H9 (cell line): ENCODE measurements around the gene C10orf120. TPM values are rescaled to one million over a fixed set of nuclear protein-coding genes. Genes with fewer than 3 reads are reported as not detected.

Experiments used
- DNase-seq: peaks from one replicate; pipeline ENCODE4 v3.0.0-alpha.2; 2017
- H2AFZ ChIP-seq: one replicate; pipeline ENCODE4 v1.6.1; 2013; ENCODE audit warnings: mild to moderate bottlenecking, low read length, control low read depth, moderate library complexity
- H2AK5ac ChIP-seq: 2 replicates; pipeline ENCODE4 v1.6.1; 2013; ENCODE audit warnings: low read length, control low read depth, mixed read lengths; ENCODE audit not compliant: insufficient read length
- H2BK120ac ChIP-seq: one replicate; pipeline ENCODE4 v1.6.1; 2013; ENCODE audit warnings: low read depth, mild to moderate bottlenecking, low read length, control low read depth, inconsistent platforms; ENCODE audit not compliant: poor library complexity, severe bottlenecking
- H2BK12ac ChIP-seq: 2 replicates; pipeline ENCODE4 v1.6.1; 2013; ENCODE audit warnings: low read length, control low read depth, mixed read lengths, low read depth; ENCODE audit not compliant: insufficient read length
- H2BK15ac ChIP-seq: 2 replicates; pipeline ENCODE4 v1.6.1; 2013; ENCODE audit warnings: low read depth, low read length, control low read depth
- H2BK20ac ChIP-seq: one replicate; pipeline ENCODE4 v1.6.1; 2013; ENCODE audit warnings: low read depth, mild to moderate bottlenecking, low read length, control low read depth, inconsistent platforms; ENCODE audit not compliant: poor library complexity, severe bottlenecking
- H2BK5ac ChIP-seq: 2 replicates; pipeline ENCODE4 v1.6.1; 2013; ENCODE audit warnings: low read length, control low read depth, mixed read lengths; ENCODE audit not compliant: insufficient read length
- H3K14ac ChIP-seq: 2 replicates; pipeline ENCODE4 v1.6.1; 2013; ENCODE audit warnings: low read length, control low read depth; ENCODE audit not compliant: insufficient read depth
- H3K18ac ChIP-seq: 2 replicates; pipeline ENCODE4 v1.6.1; 2013; ENCODE audit warnings: low read depth, mild to moderate bottlenecking, mixed read lengths, low read length, control low read depth; ENCODE audit not compliant: insufficient read length
- H3K23ac ChIP-seq: 2 replicates; pipeline ENCODE4 v1.6.1; 2013; ENCODE audit warnings: low read length, control low read depth, mixed read lengths, low read depth; ENCODE audit not compliant: insufficient read length
- H3K23me2 ChIP-seq: 2 replicates; pipeline ENCODE4 v1.6.1; 2013; ENCODE audit warnings: low read depth, mild to moderate bottlenecking, mixed read lengths, low read length, control low read depth; ENCODE audit not compliant: insufficient read length, poor library complexity, severe bottlenecking
- H3K27ac ChIP-seq: 2 replicates; pipeline ENCODE4 v1.5.1; 2013; ENCODE audit warnings: low read length, control low read depth, mixed read lengths, low read depth; ENCODE audit not compliant: insufficient read length
- H3K27me3 ChIP-seq: 2 replicates; pipeline ENCODE4 v1.6.1; 2013; ENCODE audit warnings: low read length, control low read depth, inconsistent platforms; ENCODE audit not compliant: insufficient read depth
- H3K4ac ChIP-seq: 2 replicates; pipeline ENCODE4 v1.6.1; 2013; ENCODE audit warnings: low read depth, mild to moderate bottlenecking, control low read depth, inconsistent platforms, low read length, moderate library complexity
- H3K4me1 ChIP-seq: 2 replicates; pipeline ENCODE4 v1.6.1; 2013; ENCODE audit warnings: low read length, control low read depth, inconsistent platforms; ENCODE audit not compliant: insufficient read depth
- H3K4me2 ChIP-seq: 2 replicates; pipeline ENCODE4 v1.6.1; 2013; ENCODE audit warnings: low read length, control low read depth, mixed read lengths; ENCODE audit not compliant: insufficient read length, insufficient read depth
- H3K56ac ChIP-seq: 2 replicates; pipeline ENCODE4 v1.6.1; 2013; ENCODE audit warnings: low read depth, mild to moderate bottlenecking, mixed read lengths, low read length, control low read depth; ENCODE audit not compliant: insufficient read length
- H3K79me1 ChIP-seq: 2 replicates; pipeline ENCODE4 v1.6.1; 2013; ENCODE audit warnings: low read depth, mild to moderate bottlenecking, moderate library complexity, low read length, control low read depth, inconsistent platforms; ENCODE audit not compliant: insufficient read depth, poor library complexity, severe bottlenecking
- H3K79me2 ChIP-seq: 2 replicates; pipeline ENCODE4 v1.6.1; 2013; ENCODE audit warnings: low read length, control low read depth, inconsistent platforms; ENCODE audit not compliant: insufficient read depth
- H3K9ac ChIP-seq: 2 replicates; pipeline ENCODE4 v1.6.1; 2013; ENCODE audit warnings: low read length, control low read depth, mixed read lengths; ENCODE audit not compliant: insufficient read length; ENCODE audit errors: extremely low read depth
- H3K9me3 ChIP-seq: one replicate; pipeline ENCODE4 v1.6.1; 2013; ENCODE audit warnings: low read depth, low read length, inconsistent platforms; ENCODE audit not compliant: control insufficient read depth
- H3T11ph ChIP-seq: one replicate; pipeline ENCODE4 v1.6.1; 2013; ENCODE audit warnings: mild to moderate bottlenecking, low read length, control low read depth, inconsistent platforms
- H4K20me1 ChIP-seq: one replicate; pipeline ENCODE4 v1.6.1; 2013; ENCODE audit not compliant: control insufficient read depth, insufficient read length, insufficient read depth
- H4K5ac ChIP-seq: 2 replicates; pipeline ENCODE4 v1.6.1; 2013; ENCODE audit warnings: low read depth, mild to moderate bottlenecking, mixed read lengths, low read length, control low read depth; ENCODE audit not compliant: insufficient read length
- H4K8ac ChIP-seq: replicated peaks from 2 replicates; pipeline ENCODE4 v1.6.1; 2013; ENCODE audit warnings: low read length, control low read depth, mixed read lengths, low read depth; ENCODE audit not compliant: insufficient read length
- H4K91ac ChIP-seq: 2 replicates; pipeline ENCODE4 v1.6.1; 2013; ENCODE audit warnings: low read depth, mild to moderate bottlenecking, moderate library complexity, mixed read lengths, low read length, control low read depth; ENCODE audit not compliant: insufficient read length
- H3K27ac Mint-ChIP-seq, 3 experiments: 2 replicates in 2 of 3; 3 replicates in 1 of 3; pipeline ENCODE4 v1.8.0; 2020 to 2021; ENCODE audit warnings: mixed read lengths in 3 of 3, mild to moderate bottlenecking in 1 of 3, moderate library complexity in 1 of 3
- H3K27me3 Mint-ChIP-seq: 2 replicates; pipeline ENCODE4 v1.8.0; 2021; ENCODE audit warnings: low read depth, mild to moderate bottlenecking, moderate library complexity, mixed read lengths
- H3K36me3 Mint-ChIP-seq, 3 experiments: 2 replicates in 2 of 3; 3 replicates in 1 of 3; pipeline ENCODE4 v1.8.0; 2020 to 2021; ENCODE audit warnings: low read depth in 3 of 3, mixed read lengths in 3 of 3; ENCODE audit not compliant: insufficient read depth in 1 of 3
- H3K4me1 Mint-ChIP-seq, 2 experiments: 2 replicates each; pipeline ENCODE4 v1.8.0; 2020; ENCODE audit warnings: mixed read lengths in 2 of 2
- H3K4me3 Mint-ChIP-seq, 2 experiments: 2 replicates in 1 of 2; 3 replicates in 1 of 2; pipeline ENCODE4 v1.8.0; 2020 to 2021; ENCODE audit warnings: mild to moderate bottlenecking in 2 of 2, mixed read lengths in 2 of 2, moderate library complexity in 1 of 2
- H3K9me3 Mint-ChIP-seq, 2 experiments: 2 replicates in 1 of 2; 3 replicates in 1 of 2; pipeline ENCODE4 v1.8.0; 2020; ENCODE audit warnings: mild to moderate bottlenecking in 2 of 2, mixed read lengths in 2 of 2, moderate library complexity in 1 of 2
- CTCF ChIP-seq: fragments of 200-600 bp; sonication (generic); conservative IDR thresholded peaks from 3 replicates; pipeline ENCODE4 v1.8.0; 2021; ENCODE audit warnings: antibody characterized with exemption, mild to moderate bottlenecking
- WGBS: extraction: QIAGEN DNeasy Blood & Tissue Kit; methylation state at CpG from one replicate; pipeline ENCODE4 v1.1.7; 2013; ENCODE audit warnings: missing lambda C conversion rate, low lambda C conversion rate, mixed read lengths; ENCODE audit not compliant: insufficient read length; ENCODE audit errors: extremely low coverage; 5-methylcytosine and 5-hydroxymethylcytosine counted together
- total RNA-seq: library from RNA; stranded (reverse); gene quantifications from 2 replicates; pipeline ENCODE4 v1.2.1, GENCODE V29; 2021

The C10orf120 gene
- total RNA-seq, 1 experiment from 2014 or later = not detected

- Histone ChIP-seq H3K9ac (no peak overlapping the region), H3K4me2 (no peak overlapping the region), H3K4ac (no peak overlapping the region), H3K27ac (no peak overlapping the region), H2AK5ac (no peak overlapping the region), H2BK15ac (no peak overlapping the region), H3K23me2 (no peaks in the 10 kb centered on the region), H3K4me1 (no peaks in the 10 kb centered on the region), H2AFZ (no peak overlapping the region), H2BK120ac (no peak overlapping the region), H2BK12ac (no peak overlapping the region), H3K27me3 (no peaks in the 10 kb centered on the region), H3K79me2 (no peaks in the 10 kb centered on the region), H3K79me1 (no peaks in the 10 kb centered on the region), H3K18ac (no peak overlapping the region), H4K20me1 (no peaks in the 10 kb centered on the region), H3K56ac (no peak overlapping the region), H3K9me3 (no peaks in the 10 kb centered on the region), H3T11ph (no peak overlapping the region), H4K91ac (no peak overlapping the region), H4K8ac (no peak overlapping the region), H2BK20ac (no peak overlapping the region), H3K23ac (no peak overlapping the region), H4K5ac (no peak overlapping the region), H2BK5ac (no peak overlapping the region), H3K14ac (no peak overlapping the region)
- no peaks in the 10 kb centered on the region for H3K9me3 Mint-ChIP-seq
- H3K27ac Mint-ChIP-seq = no peak overlapping the region; a peak in 1 of 7 replicates
- no peak for TF ChIP-seq CTCF
- no peak overlapping the region for H3K4me3 Mint-ChIP-seq
- H3K36me3 Mint-ChIP-seq = no peaks in the 10 kb centered on the region
- H3K27me3 Mint-ChIP-seq = peaks cover 17% of the 10 kb centered on the region
- DNase-seq = no peak
- no CpG with 5 or more reads among the region's 3 CpGs for WGBS
- peaks cover 3 to 4% of the 10 kb centered on the region in 2 experiments; a peak in 1 of 4 replicates for H3K4me1 Mint-ChIP-seq
Observed at GRCh38 chr10:122657729-122658128, 41.9 kb downstream of the C10orf120 start.
